Kidney epithelial cell (primary cell): ENCODE results near the gene GPR65. TPM values are rescaled to one million over a fixed set of nuclear protein-coding genes. Genes with fewer than 3 reads are reported as not detected.

Experiments
- DNase-seq: peaks from one replicate; pipeline ENCODE4 v3.0.0-alpha.2; 2010; ENCODE audit warnings: low read depth
- H3K27me3 ChIP-seq: 2 replicates; pipeline ENCODE4 v1.6.0; 2011; ENCODE audit warnings: low read length; ENCODE audit not compliant: control insufficient read depth, insufficient read depth
- H3K36me3 ChIP-seq: 2 replicates; pipeline ENCODE4 v1.5.1; 2011; ENCODE audit warnings: low read length; ENCODE audit not compliant: control insufficient read depth, insufficient read depth
- H3K4me3 ChIP-seq: 2 replicates; pipeline ENCODE4 v1.5.1; 2011; ENCODE audit warnings: low read depth, mild to moderate bottlenecking, control low read depth, low read length
- total RNA-seq: library from RNA; depleted of rRNA; stranded (reverse); fragments of >200 nt; gene quantifications from 2 replicates; pipeline ENCODE4 v1.2.3, GENCODE V29; 2015
- TF ChIP-seq, protein P1 (sequence below): IDR thresholded peaks from 2 replicates; pipeline ENCODE4 v1.5.1; 2011; ENCODE audit warnings: mild to moderate bottlenecking, moderate library complexity, low read length, control low read depth, inconsistent platforms; ENCODE audit not compliant: insufficient read depth, poor library complexity, severe bottlenecking

The GPR65 gene
- total RNA-seq: not detected in 2 replicates

DNA sequence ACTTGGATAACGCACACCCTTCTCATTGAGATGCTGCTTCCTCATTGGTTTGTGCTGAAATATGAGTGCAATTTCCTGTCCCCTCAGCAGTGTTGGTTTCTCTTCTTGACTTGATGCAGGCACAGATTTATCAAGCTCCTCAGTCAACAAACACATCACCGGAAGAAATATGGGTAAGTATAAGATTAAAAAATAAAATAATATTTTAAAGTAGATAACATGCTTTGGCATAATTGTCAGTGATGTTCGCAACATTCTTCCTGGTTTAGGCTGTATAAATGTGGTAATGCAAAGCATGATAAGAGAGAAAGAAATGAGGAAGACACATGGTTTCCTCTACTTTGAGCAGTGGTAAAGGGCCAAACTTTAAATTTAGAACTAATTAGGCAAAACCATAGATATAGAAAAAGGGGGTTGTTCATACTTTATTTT is at the start of gene GPR65:
GPR65 (plus strand) TSS at position 86 of the 432 bp plus-strand sequence. CDS start 5,713 bp downstream, outside the sequence.
- no peaks in the 10 kb centered on the region for H3K36me3 ChIP-seq
- no peak for DNase-seq
- H3K27me3 ChIP-seq: no peaks in the 10 kb centered on the region
- TF ChIP-seq, protein P1, sequence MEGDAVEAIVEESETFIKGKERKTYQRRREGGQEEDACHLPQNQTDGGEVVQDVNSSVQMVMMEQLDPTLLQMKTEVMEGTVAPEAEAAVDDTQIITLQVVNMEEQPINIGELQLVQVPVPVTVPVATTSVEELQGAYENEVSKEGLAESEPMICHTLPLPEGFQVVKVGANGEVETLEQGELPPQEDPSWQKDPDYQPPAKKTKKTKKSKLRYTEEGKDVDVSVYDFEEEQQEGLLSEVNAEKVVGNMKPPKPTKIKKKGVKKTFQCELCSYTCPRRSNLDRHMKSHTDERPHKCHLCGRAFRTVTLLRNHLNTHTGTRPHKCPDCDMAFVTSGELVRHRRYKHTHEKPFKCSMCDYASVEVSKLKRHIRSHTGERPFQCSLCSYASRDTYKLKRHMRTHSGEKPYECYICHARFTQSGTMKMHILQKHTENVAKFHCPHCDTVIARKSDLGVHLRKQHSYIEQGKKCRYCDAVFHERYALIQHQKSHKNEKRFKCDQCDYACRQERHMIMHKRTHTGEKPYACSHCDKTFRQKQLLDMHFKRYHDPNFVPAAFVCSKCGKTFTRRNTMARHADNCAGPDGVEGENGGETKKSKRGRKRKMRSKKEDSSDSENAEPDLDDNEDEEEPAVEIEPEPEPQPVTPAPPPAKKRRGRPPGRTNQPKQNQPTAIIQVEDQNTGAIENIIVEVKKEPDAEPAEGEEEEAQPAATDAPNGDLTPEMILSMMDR: no peak
- no peak within 1 kb of the TSS for H3K4me3 ChIP-seq

DNA sequence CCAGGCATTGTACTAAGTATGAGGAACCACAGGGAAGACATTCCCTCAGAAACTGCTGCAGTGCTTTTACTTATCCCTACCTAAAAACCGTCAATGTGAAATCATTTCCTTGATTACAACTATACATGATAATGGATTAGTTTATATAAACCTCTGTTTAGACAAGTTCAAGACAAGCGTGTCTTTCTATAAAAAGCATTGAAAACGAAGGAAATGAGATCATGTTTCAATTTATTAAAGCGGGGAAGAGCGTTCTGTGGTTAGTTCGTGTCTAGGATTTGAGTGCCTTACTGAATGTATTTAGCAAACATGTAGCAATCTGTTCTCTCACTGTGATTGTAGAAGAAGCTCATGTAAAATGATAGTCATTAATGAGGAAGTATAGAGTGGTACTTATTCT is 49.4 kb upstream of the GPR65 start:
- Histone ChIP-seq H3K36me3 (no peaks in the 10 kb centered on the region), H3K4me3 (no peak overlapping the region), H3K27me3 (no peaks in the 10 kb centered on the region)
- DNase-seq: no peak
- TF ChIP-seq, protein P1: no peak

- H3K27me3 ChIP-seq: no peaks in the 10 kb centered on the region
- TF ChIP-seq, protein P1: no peak
- H3K4me3 ChIP-seq: no peak overlapping the region
- H3K36me3 ChIP-seq: no peaks in the 10 kb centered on the region
- no peak for DNase-seq
These were observed 44.7 kb upstream of the GPR65 start for GRCh38 chr14:87960013-87960787.

- H3K36me3 ChIP-seq: no peaks in the 10 kb centered on the region
- H3K4me3 ChIP-seq: no peak overlapping the region
- DNase-seq: no peak
- TF ChIP-seq, protein P1: no peak
- H3K27me3 ChIP-seq: no peaks in the 10 kb centered on the region
These were observed 43.7 kb upstream of the GPR65 start for GRCh38 chr14:87961246-87961645.

DNA sequence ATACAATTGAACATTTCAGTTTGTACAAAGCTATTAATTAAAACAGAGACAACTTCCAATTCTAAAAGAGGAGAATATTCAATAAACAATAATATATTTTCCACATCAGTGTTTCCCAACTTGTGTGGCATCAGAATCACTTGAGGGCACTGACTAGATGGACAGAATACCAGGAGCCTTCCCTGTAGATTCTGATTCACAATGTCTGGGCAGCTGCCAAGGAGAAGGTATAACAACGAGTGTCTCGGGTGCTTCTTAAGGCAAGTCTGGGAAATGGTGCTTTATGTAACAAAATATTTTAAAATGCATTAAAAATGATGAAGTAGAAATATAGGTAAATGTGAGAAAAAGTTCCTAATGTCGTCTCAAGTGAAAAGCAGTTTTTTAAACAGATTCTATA is 38.1 kb upstream of the GPR65 start:
- no peaks in the 10 kb centered on the region for H3K36me3 ChIP-seq
- DNase-seq: no peak
- TF ChIP-seq, protein P1: no peak
- H3K4me3 ChIP-seq: no peak overlapping the region
- H3K27me3 ChIP-seq: no peaks in the 10 kb centered on the region

GRCh38 chr14:87967496-87967895 is 37.4 kb upstream of the GPR65 start:
- DNase-seq: no peak
- TF ChIP-seq, protein P1: no peak
- H3K4me3 ChIP-seq: no peak overlapping the region
- no peaks in the 10 kb centered on the region for H3K27me3 ChIP-seq
- H3K36me3 ChIP-seq: no peaks in the 10 kb centered on the region
